T-helper 1 cell treated with Interleukin-12 subunit alpha and Interleukin-12 subunit beta and Interleukin-4 antibody, amounts not matched to agents 30 μg/mL and 1 μg/mL, for 36 hours (primary cell): ENCODE results near the gene PTPRCAP.

Source experiments
- H3K27ac Mint-ChIP-seq: one replicate; pipeline ENCODE4 v1.8.0; 2021; ENCODE audit warnings: mild to moderate bottlenecking, mixed read lengths
- H3K27me3 Mint-ChIP-seq: one replicate; pipeline ENCODE4 v1.8.0; 2021; ENCODE audit warnings: low read depth, mixed read lengths
- H3K36me3 Mint-ChIP-seq: one replicate; pipeline ENCODE4 v1.8.0; 2021; ENCODE audit warnings: low read depth, mixed read lengths
- H3K4me1 Mint-ChIP-seq: one replicate; pipeline ENCODE4 v1.8.0; 2021; ENCODE audit warnings: low read depth, mixed read lengths
- H3K4me3 Mint-ChIP-seq: one replicate; pipeline ENCODE4 v1.8.0; 2021; ENCODE audit warnings: mild to moderate bottlenecking, moderate library complexity, mixed read lengths
- H3K9me3 Mint-ChIP-seq: one replicate; pipeline ENCODE4 v1.8.0; 2021; ENCODE audit warnings: mixed read lengths

PTPRCAP gene

DNA sequence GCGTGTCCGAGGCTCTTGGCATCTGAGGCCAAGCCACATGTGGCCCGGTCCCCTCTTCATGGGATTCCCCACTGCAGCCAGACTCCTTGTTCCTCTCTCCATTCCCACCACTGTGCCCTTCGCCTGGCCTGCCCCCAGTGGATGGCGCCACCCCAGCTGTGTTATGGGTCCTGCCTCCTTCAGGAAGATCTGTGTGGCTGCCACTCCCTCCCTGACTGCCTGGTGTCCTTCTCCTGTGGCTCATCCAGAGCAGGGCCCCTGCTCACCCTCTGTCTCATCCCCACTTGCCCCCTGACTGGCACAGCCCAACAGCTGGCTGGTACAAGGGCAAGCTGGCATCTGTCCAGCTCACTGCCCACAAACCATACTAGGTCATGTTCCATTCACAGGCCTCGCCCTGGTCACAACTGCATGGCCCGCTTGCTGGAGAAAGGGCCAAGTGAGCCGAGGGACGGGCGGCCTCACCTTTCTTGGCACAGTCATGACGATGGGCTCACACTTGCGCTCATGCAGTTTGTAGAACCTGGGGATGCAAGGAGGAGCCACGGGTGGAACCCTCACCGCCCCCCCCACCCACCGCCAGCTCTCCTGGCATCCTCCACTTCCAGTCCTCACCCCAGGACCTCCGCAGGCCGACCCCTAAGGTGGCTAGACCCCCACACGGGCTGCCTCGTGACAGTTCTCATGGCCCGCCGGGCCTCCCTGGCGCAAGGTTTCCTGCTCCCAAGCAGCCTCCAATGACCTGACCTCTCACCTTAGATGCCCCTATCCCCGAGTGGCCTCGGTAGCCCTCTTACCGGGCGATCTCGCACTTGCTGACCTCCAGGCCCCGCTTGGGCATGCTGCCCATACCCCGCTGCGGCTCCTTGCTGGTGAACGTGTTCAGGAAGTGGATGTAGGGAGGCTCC lies 2.1 kb upstream of the PTPRCAP start:
- Mint-ChIP-seq H3K27ac (peak overlapping the region; percentile 99), H3K4me1 (peaks cover 42% of the 10 kb centered on the region), H3K4me3 (peak overlapping the region; percentile 99), H3K9me3 (no peaks in the 10 kb centered on the region), H3K36me3 (peaks cover 33% of the 10 kb centered on the region), H3K27me3 (no peaks in the 10 kb centered on the region)

DNA sequence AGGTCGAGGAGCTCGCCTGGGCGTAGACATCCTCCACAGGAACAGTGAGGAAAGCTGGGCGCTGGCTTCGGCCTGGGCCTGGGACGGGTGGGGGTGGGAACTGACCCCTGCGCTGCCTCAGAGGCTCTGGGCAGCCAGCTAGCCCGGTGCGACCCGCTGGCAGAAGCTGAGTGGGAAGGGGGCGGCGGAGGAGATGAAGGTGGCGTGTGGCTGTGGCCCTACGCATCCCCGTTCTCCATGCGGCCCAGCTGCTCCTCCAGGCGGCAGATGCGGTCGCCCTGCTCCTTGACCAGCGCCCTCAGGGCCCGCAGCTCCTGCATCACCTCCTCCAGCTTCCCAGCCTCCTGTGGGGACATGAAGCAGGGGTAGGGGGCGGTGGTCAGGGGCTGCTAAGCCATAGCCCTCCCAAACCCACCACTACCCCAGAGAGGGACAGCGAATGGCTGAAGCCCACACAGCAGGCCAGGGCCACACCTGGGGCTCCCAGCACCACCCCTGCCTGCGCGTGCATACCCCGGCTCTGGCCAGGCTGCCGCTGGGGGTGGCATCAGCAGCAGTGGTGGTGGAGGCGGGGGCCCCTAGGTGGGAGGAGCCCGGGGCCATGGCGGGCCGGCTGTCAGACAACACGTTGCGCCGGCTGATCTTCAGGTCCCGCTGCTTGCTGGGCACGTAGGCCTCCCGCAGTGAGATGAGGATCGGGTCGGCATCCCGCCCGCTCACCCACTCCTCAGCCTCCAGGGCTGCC lies 848 bp upstream of the PTPRCAP start:
- Mint-ChIP-seq H3K4me3 (peak overlapping the region; percentile 99), H3K27ac (peak overlapping the region; percentile 99), H3K9me3 (no peaks in the 10 kb centered on the region), H3K4me1 (peaks cover 34% of the 10 kb centered on the region), H3K36me3 (peaks cover 33% of the 10 kb centered on the region), H3K27me3 (no peaks in the 10 kb centered on the region)

DNA sequence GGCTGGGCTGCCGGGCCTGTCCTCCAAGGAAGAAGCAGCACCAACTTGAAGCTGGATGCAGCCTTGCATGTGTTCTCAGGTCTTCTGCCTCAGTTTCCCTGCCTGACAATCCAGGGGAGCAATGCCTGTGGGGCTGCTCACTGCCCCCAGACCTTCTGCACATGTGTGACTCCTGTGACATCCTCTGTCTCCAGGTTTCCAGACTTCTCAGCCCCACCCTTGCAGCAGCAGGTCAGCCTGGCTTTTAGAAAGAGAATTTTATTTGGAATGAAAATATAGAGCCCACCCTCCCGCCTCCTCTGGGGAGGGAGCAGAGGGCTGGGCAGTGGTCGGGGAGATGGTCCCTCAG lies 301 bp upstream of the PTPRCAP start:
- Mint-ChIP-seq H3K36me3 (peaks cover 33% of the 10 kb centered on the region), H3K9me3 (no peaks in the 10 kb centered on the region), H3K4me1 (peaks cover 35% of the 10 kb centered on the region), H3K27ac (peak overlapping the region; percentile 88), H3K4me3 (peak overlapping the region; percentile 99), H3K27me3 (no peaks in the 10 kb centered on the region)

GRCh38 chr11:67436459-67437081 lies 912 bp downstream of the PTPRCAP start:
- Mint-ChIP-seq H3K4me1 (peaks cover 38% of the 10 kb centered on the region), H3K36me3 (peaks cover 42% of the 10 kb centered on the region), H3K9me3 (no peaks in the 10 kb centered on the region), H3K4me3 (peak overlapping the region; percentile 99), H3K27ac (peak overlapping the region; percentile 83), H3K27me3 (no peaks in the 10 kb centered on the region)

DNA sequence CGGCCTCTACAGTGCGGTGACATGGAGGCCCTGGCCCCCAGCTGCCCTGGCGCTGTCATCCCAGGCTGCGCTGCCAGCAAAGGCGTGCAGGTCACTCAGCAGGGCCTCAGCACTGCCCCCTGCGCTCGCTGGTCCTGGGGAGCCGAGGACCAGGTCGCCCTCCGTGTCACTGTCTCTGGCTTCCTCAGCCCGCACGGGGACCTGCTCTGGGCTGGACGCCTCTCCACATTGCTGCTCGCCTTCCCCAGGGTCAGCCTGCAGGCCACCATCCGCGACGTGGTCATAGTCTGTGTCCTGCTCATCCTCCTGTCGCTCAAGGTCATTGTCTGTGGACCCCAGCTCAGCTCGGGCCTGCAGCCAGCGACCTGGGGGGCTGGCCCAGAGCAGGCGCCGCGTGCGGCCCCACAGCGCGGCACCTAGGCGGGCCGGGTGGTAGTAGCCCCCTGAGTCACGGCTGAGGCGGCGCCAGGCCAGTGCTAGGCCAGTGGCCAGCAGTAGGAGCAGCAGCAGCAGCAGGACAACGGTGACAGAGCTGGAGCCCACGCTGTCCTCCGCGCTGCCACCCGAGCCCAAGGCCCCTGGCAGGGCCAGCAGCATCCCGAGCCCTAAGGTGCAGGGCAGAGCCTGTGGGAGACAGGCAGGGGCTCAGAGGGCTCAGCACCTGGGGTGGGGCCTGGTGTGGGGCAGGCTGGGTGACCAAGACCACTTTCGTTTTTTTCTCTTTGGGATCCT lies 1.6 kb downstream of the PTPRCAP start:
- Mint-ChIP-seq H3K4me1 (peaks cover 37% of the 10 kb centered on the region), H3K4me3 (peak overlapping the region; percentile 99), H3K9me3 (no peaks in the 10 kb centered on the region), H3K27ac (peak overlapping the region; percentile 83), H3K27me3 (no peaks in the 10 kb centered on the region), H3K36me3 (peaks cover 43% of the 10 kb centered on the region)

GRCh38 chr11:67435031-67435726 lies 2.3 kb downstream of the PTPRCAP start:
- peaks cover 33% of the 10 kb centered on the region for H3K4me1 Mint-ChIP-seq
- peaks cover 44% of the 10 kb centered on the region for H3K36me3 Mint-ChIP-seq
- H3K27ac Mint-ChIP-seq = peak overlapping the region; percentile 41
- H3K4me3 Mint-ChIP-seq = peak overlapping the region; percentile 80
- H3K9me3 Mint-ChIP-seq = no peaks in the 10 kb centered on the region
- H3K27me3 Mint-ChIP-seq = no peaks in the 10 kb centered on the region

- H3K27ac Mint-ChIP-seq = peak overlapping the region; percentile 9
- H3K4me1 Mint-ChIP-seq = peaks cover 27% of the 10 kb centered on the region
- peaks cover 41% of the 10 kb centered on the region for H3K36me3 Mint-ChIP-seq
- no peaks in the 10 kb centered on the region for H3K27me3 Mint-ChIP-seq
- no peaks in the 10 kb centered on the region for H3K9me3 Mint-ChIP-seq
- H3K4me3 Mint-ChIP-seq = no peak overlapping the region
These were observed 3.0 kb downstream of the PTPRCAP start for GRCh38 chr11:67434395-67434881.

GRCh38 chr11:67433536-67434394 lies 3.7 kb downstream of the PTPRCAP start:
- peaks cover 34% of the 10 kb centered on the region for H3K36me3 Mint-ChIP-seq
- no peaks in the 10 kb centered on the region for H3K27me3 Mint-ChIP-seq
- peaks cover 21% of the 10 kb centered on the region for H3K4me1 Mint-ChIP-seq
- H3K27ac Mint-ChIP-seq = peak overlapping the region; percentile 49
- no peaks in the 10 kb centered on the region for H3K9me3 Mint-ChIP-seq
- no peak overlapping the region for H3K4me3 Mint-ChIP-seq

DNA sequence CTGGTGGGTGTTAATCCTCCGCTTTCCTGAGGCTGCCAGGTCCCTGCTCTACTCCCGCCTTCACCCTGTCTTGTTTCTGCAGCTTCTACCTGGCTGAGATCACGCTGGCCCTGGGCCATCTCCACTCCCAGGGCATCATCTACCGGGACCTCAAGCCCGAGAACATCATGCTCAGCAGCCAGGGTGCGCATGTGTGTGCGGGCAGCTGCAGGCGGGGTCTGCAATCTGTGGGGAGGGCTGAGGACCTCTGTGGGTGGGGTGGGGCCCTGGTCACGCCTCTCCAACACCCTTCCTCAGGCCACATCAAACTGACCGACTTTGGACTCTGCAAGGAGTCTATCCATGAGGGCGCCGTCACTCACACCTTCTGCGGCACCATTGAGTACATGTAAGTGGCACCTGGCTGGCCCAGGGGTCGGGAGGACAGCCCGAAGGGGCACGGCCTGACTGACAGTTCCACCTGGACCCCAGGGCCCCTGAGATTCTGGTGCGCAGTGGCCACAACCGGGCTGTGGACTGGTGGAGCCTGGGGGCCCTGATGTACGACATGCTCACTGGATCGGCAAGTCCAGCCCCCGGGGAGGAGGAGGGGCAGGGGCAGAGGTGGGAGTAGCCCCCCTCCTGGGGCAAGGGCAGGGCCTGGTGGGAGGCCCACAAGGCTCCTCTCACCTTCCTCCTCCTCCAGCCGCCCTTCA lies 4.7 kb downstream of the PTPRCAP start:
- H3K27me3 Mint-ChIP-seq = no peaks in the 10 kb centered on the region
- H3K4me3 Mint-ChIP-seq = no peak overlapping the region
- peaks cover 32% of the 10 kb centered on the region for H3K36me3 Mint-ChIP-seq
- no peaks in the 10 kb centered on the region for H3K9me3 Mint-ChIP-seq
- peaks cover 22% of the 10 kb centered on the region for H3K4me1 Mint-ChIP-seq
- H3K27ac Mint-ChIP-seq = peak overlapping the region; percentile 9

- Mint-ChIP-seq H3K36me3 (peaks cover 27% of the 10 kb centered on the region), H3K4me3 (peak overlapping the region; percentile 56), H3K9me3 (no peaks in the 10 kb centered on the region), H3K4me1 (peaks cover 29% of the 10 kb centered on the region), H3K27me3 (no peaks in the 10 kb centered on the region), H3K27ac (peak overlapping the region; percentile 67)
These were observed 5.9 kb downstream of the PTPRCAP start for GRCh38 chr11:67431346-67432249.

GRCh38 chr11:67429722-67430121 lies 7.8 kb downstream of the PTPRCAP start:
- H3K36me3 Mint-ChIP-seq = peaks cover 17% of the 10 kb centered on the region
- no peaks in the 10 kb centered on the region for H3K9me3 Mint-ChIP-seq
- peaks cover 28% of the 10 kb centered on the region for H3K4me1 Mint-ChIP-seq
- peak overlapping the region; percentile 98 for H3K4me3 Mint-ChIP-seq
- no peaks in the 10 kb centered on the region for H3K27me3 Mint-ChIP-seq
- no peak overlapping the region for H3K27ac Mint-ChIP-seq
